Measurements from ENCODE around the gene DEK.
A peak's percentile ranks its signal among the peaks of the same experiment; 100 is the strongest.

DEK gene

DNA sequence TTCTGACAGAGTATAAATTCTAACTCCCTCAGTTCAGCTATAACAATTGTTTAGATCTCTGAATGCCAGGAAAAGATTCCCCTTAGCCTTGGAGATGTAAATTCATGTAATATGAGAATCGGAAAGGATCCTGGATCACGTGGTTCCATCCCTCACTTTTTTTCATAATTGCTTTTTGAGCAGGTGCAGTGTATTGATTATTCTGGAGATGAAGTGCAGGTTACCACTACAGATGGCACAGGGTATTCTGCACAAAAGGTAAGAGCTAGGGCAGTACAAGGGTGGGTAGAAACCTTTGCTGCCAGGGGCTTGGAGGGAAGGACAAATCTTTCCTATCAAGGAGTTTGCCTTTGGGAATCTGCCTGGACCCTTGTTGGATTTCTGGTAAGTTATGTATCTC is 56.4 kb downstream of the DEK start:
- TF ChIP-seq, protein P1, sequence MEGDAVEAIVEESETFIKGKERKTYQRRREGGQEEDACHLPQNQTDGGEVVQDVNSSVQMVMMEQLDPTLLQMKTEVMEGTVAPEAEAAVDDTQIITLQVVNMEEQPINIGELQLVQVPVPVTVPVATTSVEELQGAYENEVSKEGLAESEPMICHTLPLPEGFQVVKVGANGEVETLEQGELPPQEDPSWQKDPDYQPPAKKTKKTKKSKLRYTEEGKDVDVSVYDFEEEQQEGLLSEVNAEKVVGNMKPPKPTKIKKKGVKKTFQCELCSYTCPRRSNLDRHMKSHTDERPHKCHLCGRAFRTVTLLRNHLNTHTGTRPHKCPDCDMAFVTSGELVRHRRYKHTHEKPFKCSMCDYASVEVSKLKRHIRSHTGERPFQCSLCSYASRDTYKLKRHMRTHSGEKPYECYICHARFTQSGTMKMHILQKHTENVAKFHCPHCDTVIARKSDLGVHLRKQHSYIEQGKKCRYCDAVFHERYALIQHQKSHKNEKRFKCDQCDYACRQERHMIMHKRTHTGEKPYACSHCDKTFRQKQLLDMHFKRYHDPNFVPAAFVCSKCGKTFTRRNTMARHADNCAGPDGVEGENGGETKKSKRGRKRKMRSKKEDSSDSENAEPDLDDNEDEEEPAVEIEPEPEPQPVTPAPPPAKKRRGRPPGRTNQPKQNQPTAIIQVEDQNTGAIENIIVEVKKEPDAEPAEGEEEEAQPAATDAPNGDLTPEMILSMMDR (IDR thresholded peaks at IDR 0.05; ENCODE audit: low read depth, low read length, missing control alignments) = no peak
- in situ Hi-C loops (cut with HindIII; ENCODE audit: low pct_ligation_motif_present, low sequenced_read_pairs) = no loop called here

DNA sequence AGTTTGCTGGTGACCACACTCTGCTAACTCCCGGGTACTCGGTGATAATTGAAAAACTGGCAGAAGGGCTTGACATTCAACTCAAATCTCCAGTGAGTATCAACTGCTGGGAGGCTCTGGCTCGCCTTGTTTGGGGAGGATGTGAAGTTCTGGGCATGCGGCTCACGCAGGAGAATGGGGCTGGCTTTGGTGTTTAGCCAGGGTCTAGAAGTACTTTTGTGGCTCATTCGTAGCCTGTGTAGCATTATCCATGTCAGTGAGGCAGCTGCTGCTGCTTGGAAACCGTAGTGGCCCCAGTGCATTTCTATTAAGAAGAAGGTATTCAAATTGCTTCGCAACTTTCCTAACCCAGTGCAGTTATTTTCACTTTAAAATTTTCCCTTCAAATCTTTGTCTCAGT is 56.9 kb downstream of the DEK start:
- H3K27ac ChIP-seq = no peak overlapping the region
- TF ChIP-seq, protein P1 (IDR thresholded peaks at IDR 0.05; ENCODE audit: low read depth, low read length, missing control alignments) = no peak
- no peak for DNase-seq
- no peaks in the 10 kb centered on the region for H3K36me3 ChIP-seq (replicated peaks)
- no peaks in the 10 kb centered on the region for H3K27me3 ChIP-seq (replicated peaks)
- in situ Hi-C loops (cut with HindIII; ENCODE audit: low pct_ligation_motif_present, low sequenced_read_pairs) = no loop called here
- no peak overlapping the region for H3K4me3 ChIP-seq (ENCODE audit: low read depth, low read length)

More for the DNA sequence above, 56.4 kb downstream of the DEK start:
- no peak overlapping the region for H3K4me3 ChIP-seq (ENCODE audit: low read depth, low read length)
- no peaks in the 10 kb centered on the region for H3K36me3 ChIP-seq (replicated peaks)
- H3K27me3 ChIP-seq (replicated peaks) = no peaks in the 10 kb centered on the region
- H3K27ac ChIP-seq = no peak overlapping the region
- no peak for DNase-seq

DNA sequence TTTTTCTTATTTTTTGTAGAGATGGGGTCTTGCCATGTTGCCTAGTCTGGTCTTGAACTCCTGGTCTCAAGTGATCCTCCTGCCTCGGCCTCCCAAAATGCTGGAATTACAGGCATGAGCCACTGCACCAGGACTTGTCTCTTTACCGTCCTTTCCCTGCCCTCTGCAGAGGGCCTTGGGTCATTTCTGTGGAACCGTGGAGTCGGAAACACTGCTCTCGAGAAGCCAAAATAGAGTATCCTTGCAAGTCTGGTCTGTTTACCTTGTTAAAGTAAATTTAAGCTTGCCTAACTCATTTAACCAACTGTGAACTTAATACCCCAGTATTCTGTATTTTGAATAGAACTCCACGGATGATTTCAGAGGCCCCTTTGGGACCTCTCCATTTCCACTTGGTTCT is 57.7 kb downstream of the DEK start:
- no peaks in the 10 kb centered on the region for H3K27me3 ChIP-seq (replicated peaks)
- peaks cover 2% of the 10 kb centered on the region for H3K36me3 ChIP-seq (replicated peaks)
- DNase-seq = no peak
- TF ChIP-seq, protein P1 (IDR thresholded peaks at IDR 0.05; ENCODE audit: low read depth, low read length, missing control alignments) = no peak
- no peak overlapping the region for H3K27ac ChIP-seq
- no peak overlapping the region for H3K4me3 ChIP-seq (ENCODE audit: low read depth, low read length)
- in situ Hi-C loops (cut with HindIII; ENCODE audit: low pct_ligation_motif_present, low sequenced_read_pairs) = no loop called here

DNA sequence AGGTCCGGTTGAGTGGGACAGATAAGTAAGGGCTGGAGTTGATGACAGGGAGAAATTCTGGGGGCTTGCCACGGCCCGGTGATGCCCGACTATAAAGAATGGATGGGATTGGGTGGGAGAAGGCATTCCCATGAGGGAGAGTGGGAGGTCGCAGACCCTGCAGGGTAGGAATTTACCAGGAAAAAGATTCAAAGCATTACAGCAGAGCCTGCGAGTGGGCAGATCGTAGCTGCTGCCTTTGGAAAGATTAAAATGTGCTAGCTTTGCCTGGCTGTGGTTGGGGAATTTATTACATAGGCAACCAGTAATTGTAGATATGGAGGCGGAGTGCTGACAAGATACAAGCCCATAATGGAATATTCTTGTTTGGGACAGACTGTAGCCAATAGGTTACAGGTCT is 59.6 kb downstream of the DEK start:
- Histone ChIP-seq H3K27ac (no peak overlapping the region), H3K27me3 (replicated peaks) (no peaks in the 10 kb centered on the region), H3K36me3 (replicated peaks) (peaks cover 2% of the 10 kb centered on the region), H3K4me3 (ENCODE audit: low read depth, low read length) (no peak overlapping the region)
- no peak for DNase-seq
- in situ Hi-C loops (cut with HindIII; ENCODE audit: low pct_ligation_motif_present, low sequenced_read_pairs) = no loop called here
- TF ChIP-seq, protein P1 (IDR thresholded peaks at IDR 0.05; ENCODE audit: low read depth, low read length, missing control alignments) = no peak

DNA sequence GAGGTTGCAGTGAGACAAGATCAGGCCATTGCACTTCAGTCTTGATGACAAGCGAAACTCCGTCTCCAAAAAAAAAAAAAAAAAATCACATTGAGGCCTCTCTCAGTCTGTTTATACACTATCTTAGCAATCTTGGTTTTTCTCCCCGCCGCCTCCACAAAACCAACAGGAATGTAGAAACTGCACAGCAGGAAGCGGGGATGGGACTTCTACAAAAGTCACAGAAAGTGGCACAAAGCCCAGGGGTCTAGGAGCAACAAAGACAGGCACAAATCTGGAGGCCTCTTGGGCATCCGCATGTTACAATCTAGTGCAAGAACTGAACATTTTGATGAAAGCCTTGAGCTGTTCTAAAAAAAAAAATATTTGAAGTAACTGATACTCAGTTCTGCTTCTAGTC is 60.5 kb downstream of the DEK start:
- H3K36me3 ChIP-seq (replicated peaks) = peaks cover 2% of the 10 kb centered on the region
- H3K27me3 ChIP-seq (replicated peaks) = no peaks in the 10 kb centered on the region
- H3K4me3 ChIP-seq (ENCODE audit: low read depth, low read length) = no peak overlapping the region
- DNase-seq = peak; percentile 67
- H3K27ac ChIP-seq = no peak overlapping the region
- in situ Hi-C loops (cut with HindIII; ENCODE audit: low pct_ligation_motif_present, low sequenced_read_pairs) = no loop called here
- TF ChIP-seq, protein P1 (IDR thresholded peaks at IDR 0.05; ENCODE audit: low read depth, low read length, missing control alignments) = no peak

DNA sequence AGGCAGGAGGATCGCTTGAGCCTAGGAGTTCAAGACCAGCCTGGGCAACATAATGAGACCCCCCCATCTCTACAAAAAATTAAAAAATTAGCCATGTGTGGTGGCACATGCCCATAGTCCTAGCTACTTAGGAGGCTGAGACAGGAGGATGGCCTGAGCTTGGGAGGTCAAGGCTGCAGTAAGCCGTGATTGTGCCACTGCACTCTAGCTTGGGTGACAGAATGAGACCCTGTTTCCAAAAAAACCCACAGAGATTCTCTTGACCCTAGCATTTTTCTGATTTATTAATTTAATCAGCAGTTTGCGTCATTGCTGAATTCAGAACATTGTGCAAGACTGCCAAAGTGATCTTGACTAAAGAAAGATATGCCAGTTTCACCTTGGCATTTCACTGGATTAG is 72.3 kb downstream of the DEK start:
- Histone ChIP-seq H3K27ac (no peak overlapping the region), H3K36me3 (replicated peaks) (no peaks in the 10 kb centered on the region), H3K4me3 (ENCODE audit: low read depth, low read length) (no peak overlapping the region), H3K27me3 (replicated peaks) (no peaks in the 10 kb centered on the region)
- in situ Hi-C loops (cut with HindIII; ENCODE audit: low pct_ligation_motif_present, low sequenced_read_pairs) = no loop called here
- TF ChIP-seq, protein P1 (IDR thresholded peaks at IDR 0.05; ENCODE audit: low read depth, low read length, missing control alignments) = no peak
- DNase-seq = no peak

All from brain microvascular endothelial cell (primary cell).